HG02840 (cell line): Measurements from ENCODE around the gene GNPNAT1.
"Not testable (repeated sequence)": the region's sequence is repeated elsewhere in the genome, so short reads cannot be mapped to it uniquely, and the experiment has no call there.

Source experiments
- ATAC-seq: cut with Tn5 transposase; IDR thresholded peaks from one replicate; pipeline ENCODE4 v1.9.1; 2021; ENCODE audit warnings: mild to moderate bottlenecking, moderate library complexity, moderate number of reproducible peaks; ENCODE audit not compliant: unreplicated experiment, low FRiP score

GNPNAT1 gene

GRCh38 chr14:52790756-52791222 lies 618 bp downstream of the GNPNAT1 start:
- ATAC-seq: peak; percentile 4

GRCh38 chr14:52790011-52790755 lies 1.2 kb downstream of the GNPNAT1 start:
- no peak for ATAC-seq

GRCh38 chr14:52789118-52789517 lies 2.3 kb downstream of the GNPNAT1 start:
- no peak for ATAC-seq

GRCh38 chr14:52786887-52787286 lies 4.5 kb downstream of the GNPNAT1 start:
- no peak for ATAC-seq

- no peak for ATAC-seq
Measured at GRCh38 chr14:52783206-52783605, 8.2 kb downstream of the GNPNAT1 start.

- no peak for ATAC-seq
Measured at GRCh38 chr14:52781629-52782028, 9.8 kb downstream of the GNPNAT1 start.

- no peak for ATAC-seq
Measured at GRCh38 chr14:52780893-52781292, 10.5 kb downstream of the GNPNAT1 start.

GRCh38 chr14:52778702-52779101 lies 12.7 kb downstream of the GNPNAT1 start:
- ATAC-seq: no peak

GRCh38 chr14:52776816-52777215 lies 14.6 kb downstream of the GNPNAT1 start:
- no peak for ATAC-seq

- no peak for ATAC-seq
Measured at GRCh38 chr14:52769887-52770286, 21.5 kb downstream of the GNPNAT1 start.

GRCh38 chr14:52767058-52767833 lies 24.2 kb downstream of the GNPNAT1 start:
- no peak for ATAC-seq

- not testable (repeated sequence) for ATAC-seq
Measured at GRCh38 chr14:52762923-52763322, 28.5 kb downstream of the GNPNAT1 start.

GRCh38 chr14:52759145-52759544 lies 32.3 kb downstream of the GNPNAT1 start:
- ATAC-seq: no peak

- no peak for ATAC-seq
Measured at GRCh38 chr14:52755607-52756316, 35.6 kb downstream of the GNPNAT1 start.

GRCh38 chr14:52748647-52749292 lies 42.6 kb downstream of the GNPNAT1 start:
- no peak for ATAC-seq

- peak; percentile 14 for ATAC-seq
Measured at GRCh38 chr14:52741865-52742264, 49.5 kb downstream of the GNPNAT1 start.

GRCh38 chr14:52740751-52741150 lies 50.7 kb downstream of the GNPNAT1 start:
- ATAC-seq: no peak

- no peak for ATAC-seq
Measured at GRCh38 chr14:52738409-52738808, 53.0 kb downstream of the GNPNAT1 start.

GRCh38 chr14:52735921-52736489 lies 55.4 kb downstream of the GNPNAT1 start:
- no peak for ATAC-seq

GRCh38 chr14:52733824-52734223 lies 57.6 kb downstream of the GNPNAT1 start:
- no peak for ATAC-seq
